ENCODE data around the gene IMPACT. TPM values are rescaled to one million over a fixed set of nuclear protein-coding genes. Genes with fewer than 3 reads are reported as not detected.

IMPACT gene
- total RNA-seq, 2 donors from 2014 or later = 44.0 to 59.2 TPM

DNA sequence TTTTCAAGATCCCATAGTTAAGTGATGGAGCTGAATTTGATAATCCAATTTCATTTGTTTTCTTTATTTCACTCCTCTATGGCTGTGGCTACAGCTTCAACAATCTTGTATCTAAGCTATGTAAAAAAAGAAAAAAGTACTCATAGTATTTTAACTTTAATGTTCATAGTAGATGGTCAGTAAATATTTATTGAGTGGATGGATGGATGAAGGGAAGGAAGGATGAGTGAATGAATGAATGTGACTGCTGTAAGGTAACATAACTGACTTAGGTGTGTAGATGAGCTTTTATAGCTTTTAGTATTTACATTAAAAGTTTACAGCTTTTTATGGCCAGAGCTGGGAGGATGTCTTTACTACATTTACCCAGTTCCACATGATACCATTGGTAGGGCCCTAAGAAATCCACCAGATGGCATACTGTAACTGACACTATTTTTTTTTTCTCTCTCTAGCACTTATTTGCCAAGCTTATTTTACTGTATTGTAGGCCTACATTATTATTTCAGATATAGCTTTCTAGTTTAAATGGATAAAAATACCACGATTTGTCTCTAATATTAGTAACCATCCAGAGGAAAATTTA, 20.6 kb downstream of the IMPACT start:
- H3K9me3 ChIP-seq (ENCODE audit: control insufficient read depth, low read length) = no peaks in the 10 kb centered on the region
- TF ChIP-seq, protein P1, sequence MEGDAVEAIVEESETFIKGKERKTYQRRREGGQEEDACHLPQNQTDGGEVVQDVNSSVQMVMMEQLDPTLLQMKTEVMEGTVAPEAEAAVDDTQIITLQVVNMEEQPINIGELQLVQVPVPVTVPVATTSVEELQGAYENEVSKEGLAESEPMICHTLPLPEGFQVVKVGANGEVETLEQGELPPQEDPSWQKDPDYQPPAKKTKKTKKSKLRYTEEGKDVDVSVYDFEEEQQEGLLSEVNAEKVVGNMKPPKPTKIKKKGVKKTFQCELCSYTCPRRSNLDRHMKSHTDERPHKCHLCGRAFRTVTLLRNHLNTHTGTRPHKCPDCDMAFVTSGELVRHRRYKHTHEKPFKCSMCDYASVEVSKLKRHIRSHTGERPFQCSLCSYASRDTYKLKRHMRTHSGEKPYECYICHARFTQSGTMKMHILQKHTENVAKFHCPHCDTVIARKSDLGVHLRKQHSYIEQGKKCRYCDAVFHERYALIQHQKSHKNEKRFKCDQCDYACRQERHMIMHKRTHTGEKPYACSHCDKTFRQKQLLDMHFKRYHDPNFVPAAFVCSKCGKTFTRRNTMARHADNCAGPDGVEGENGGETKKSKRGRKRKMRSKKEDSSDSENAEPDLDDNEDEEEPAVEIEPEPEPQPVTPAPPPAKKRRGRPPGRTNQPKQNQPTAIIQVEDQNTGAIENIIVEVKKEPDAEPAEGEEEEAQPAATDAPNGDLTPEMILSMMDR (conservative IDR thresholded peaks at IDR 0.05) = peak; percentile 68
- Mint-ChIP-seq H3K36me3 (ENCODE audit: low read depth) (peaks cover 48% of the 10 kb centered on the region), H3K4me3 (no peak overlapping the region), H3K4me1 (no peaks in the 10 kb centered on the region), H3K27ac (no peak overlapping the region), H3K27me3 (ENCODE audit: insufficient read depth) (no peaks in the 10 kb centered on the region), H3K9me3 (no peaks in the 10 kb centered on the region)
- WGBS, 2 experiments (ENCODE audit: insufficient coverage in 1 of 2, insufficient read length in 1 of 2) = no CpG with 5 or more reads among the region's 1 CpG
- H3K4me3 ChIP-seq (ENCODE audit: low read length) = no peak overlapping the region
- no peaks in the 10 kb centered on the region for H3K4me1 ChIP-seq (ENCODE audit: control insufficient read depth, insufficient read depth, low read length)
- no peaks in the 10 kb centered on the region for H3K27me3 ChIP-seq (ENCODE audit: control insufficient read depth, insufficient read depth, low read length, poor library complexity, severe bottlenecking)
- no peak overlapping the region for H3K9ac ChIP-seq (ENCODE audit: extremely low read depth, low read length, poor library complexity, severe bottlenecking)
- no peak overlapping the region for H3K27ac ChIP-seq (ENCODE audit: low read depth, low read length)
- peaks cover 75% of the 10 kb centered on the region for H3K36me3 ChIP-seq (ENCODE audit: control insufficient read depth, insufficient read depth, low read length)
- DNase-seq = no peak

DNA sequence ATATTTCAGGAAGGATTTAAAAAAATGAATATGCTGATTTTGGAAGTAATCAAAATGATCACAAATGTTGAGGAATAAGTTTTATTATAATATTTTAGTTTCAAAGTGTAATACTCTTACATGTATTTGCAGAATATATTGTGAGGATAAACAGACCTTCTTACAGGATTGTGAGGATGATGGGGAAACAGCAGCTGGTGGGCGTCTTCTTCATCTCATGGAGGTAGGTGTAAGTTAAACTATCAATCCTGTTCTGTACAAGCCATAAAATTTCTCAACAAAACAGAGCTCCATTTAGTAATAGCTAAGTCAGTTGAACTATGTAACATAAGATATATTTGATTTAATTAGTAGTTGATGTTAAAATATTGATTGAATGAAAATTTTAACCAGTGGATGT, 21.5 kb downstream of the IMPACT start:
- Histone ChIP-seq H3K27me3 (ENCODE audit: control insufficient read depth, insufficient read depth, low read length, poor library complexity, severe bottlenecking) (no peaks in the 10 kb centered on the region), H3K9ac (ENCODE audit: extremely low read depth, low read length, poor library complexity, severe bottlenecking) (no peak overlapping the region), H3K9me3 (ENCODE audit: control insufficient read depth, low read length) (no peaks in the 10 kb centered on the region), H3K36me3 (ENCODE audit: control insufficient read depth, insufficient read depth, low read length) (peaks cover 73% of the 10 kb centered on the region), H3K4me1 (ENCODE audit: control insufficient read depth, insufficient read depth, low read length) (no peaks in the 10 kb centered on the region), H3K27ac (ENCODE audit: low read depth, low read length) (no peak overlapping the region), H3K4me3 (ENCODE audit: low read length) (no peak overlapping the region)
- Mint-ChIP-seq H3K36me3 (ENCODE audit: low read depth) (peaks cover 48% of the 10 kb centered on the region), H3K27me3 (ENCODE audit: insufficient read depth) (no peaks in the 10 kb centered on the region), H3K9me3 (no peaks in the 10 kb centered on the region), H3K4me1 (no peaks in the 10 kb centered on the region), H3K4me3 (no peak overlapping the region), H3K27ac (no peak overlapping the region)
- DNase-seq = no peak
- TF ChIP-seq, protein P1 (conservative IDR thresholded peaks at IDR 0.05) = no peak
- WGBS, 2 experiments (ENCODE audit: insufficient coverage in 1 of 2, insufficient read length in 1 of 2) = no CpG with 5 or more reads among the region's 1 CpG

DNA sequence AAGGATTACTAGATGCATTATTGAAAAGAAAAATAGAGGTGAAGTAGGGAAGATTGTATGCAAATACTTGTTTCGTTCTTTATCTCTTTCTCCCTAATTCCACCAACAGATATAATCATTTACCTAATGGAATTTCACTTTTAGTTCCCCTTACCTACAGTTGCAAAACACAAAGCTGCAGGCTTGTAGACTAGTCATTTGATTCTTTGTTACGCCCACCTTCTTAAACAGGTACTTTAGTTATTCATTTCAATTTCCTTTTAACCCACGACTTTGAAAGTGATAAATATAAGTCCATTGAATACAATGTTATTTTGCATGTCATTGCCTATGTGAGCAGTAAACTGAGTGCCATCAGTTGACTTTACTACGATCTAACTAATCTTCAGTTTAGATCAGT, 30.1 kb downstream of the IMPACT start:
- DNase-seq = no peak
- no peaks in the 10 kb centered on the region for H3K9me3 ChIP-seq (ENCODE audit: control insufficient read depth, low read length)
- H3K36me3 Mint-ChIP-seq (ENCODE audit: low read depth) = peaks cover 18% of the 10 kb centered on the region
- no peaks in the 10 kb centered on the region for H3K4me1 Mint-ChIP-seq
- H3K27me3 Mint-ChIP-seq (ENCODE audit: insufficient read depth) = no peaks in the 10 kb centered on the region
- H3K27ac Mint-ChIP-seq = no peak overlapping the region
- 86 to 97% methylated on average over 3 to 4 of the region's 4 CpGs for WGBS, 2 experiments (ENCODE audit: insufficient coverage in 1 of 2, insufficient read length in 1 of 2)
- no peaks in the 10 kb centered on the region for H3K27me3 ChIP-seq (ENCODE audit: control insufficient read depth, insufficient read depth, low read length, poor library complexity, severe bottlenecking)
- H3K9me3 Mint-ChIP-seq = peaks cover 9% of the 10 kb centered on the region
- TF ChIP-seq, protein P1 (conservative IDR thresholded peaks at IDR 0.05) = no peak
- peaks cover 5% of the 10 kb centered on the region for H3K36me3 ChIP-seq (ENCODE audit: control insufficient read depth, insufficient read depth, low read length)
- H3K4me1 ChIP-seq (ENCODE audit: control insufficient read depth, insufficient read depth, low read length) = no peaks in the 10 kb centered on the region
- H3K4me3 ChIP-seq (ENCODE audit: low read length) = no peak overlapping the region
- no peak overlapping the region for H3K4me3 Mint-ChIP-seq
- H3K9ac ChIP-seq (ENCODE audit: extremely low read depth, low read length, poor library complexity, severe bottlenecking) = no peak overlapping the region
- H3K27ac ChIP-seq (ENCODE audit: low read depth, low read length) = no peak overlapping the region
